Measurements from ENCODE around the gene KIF5B.
A peak's percentile ranks its signal among the peaks of the same experiment; 100 is the strongest.
"Not testable (repeated sequence)": the region's sequence is repeated elsewhere in the genome, so short reads cannot be mapped to it uniquely, and the experiment has no call there.

Gene KIF5B

GRCh38 chr10:32059472-32059871 lies 3.2 kb upstream of the KIF5B start:
- no peak for DNase-seq

GRCh38 chr10:32057036-32057372 lies 779 bp upstream of the KIF5B start:
- DNase-seq = no peak

GRCh38 chr10:32055478-32056135 lies 618 bp downstream of the KIF5B start:
- peak; percentile 80 for DNase-seq

- peak; percentile 30 for DNase-seq
These were observed 2.1 kb downstream of the KIF5B start for GRCh38 chr10:32054094-32054493.

- DNase-seq = not testable (repeated sequence)
These were observed 2.8 kb downstream of the KIF5B start for GRCh38 chr10:32053392-32053791.

- DNase-seq = no peak
These were observed 4.3 kb downstream of the KIF5B start for GRCh38 chr10:32051926-32052325.

GRCh38 chr10:32050177-32050576 lies 6.0 kb downstream of the KIF5B start:
- DNase-seq = no peak

- no peak for DNase-seq
These were observed 7.1 kb downstream of the KIF5B start for GRCh38 chr10:32049113-32049512.

- DNase-seq = no peak
These were observed 7.9 kb downstream of the KIF5B start for GRCh38 chr10:32048282-32048681.

GRCh38 chr10:32047881-32048280 lies 8.3 kb downstream of the KIF5B start:
- DNase-seq = no peak

GRCh38 chr10:32046151-32046550 lies 10.1 kb downstream of the KIF5B start:
- DNase-seq = no peak

- DNase-seq = not testable (repeated sequence)
These were observed 13.5 kb downstream of the KIF5B start for GRCh38 chr10:32042730-32043129.

- DNase-seq = no peak
These were observed 14.8 kb downstream of the KIF5B start for GRCh38 chr10:32041290-32042028.

GRCh38 chr10:32039734-32040133 lies 16.5 kb downstream of the KIF5B start:
- DNase-seq = no peak

GRCh38 chr10:32038777-32039176 lies 17.4 kb downstream of the KIF5B start:
- no peak for DNase-seq

GRCh38 chr10:32036922-32037321 lies 19.3 kb downstream of the KIF5B start:
- DNase-seq = no peak

GRCh38 chr10:32035038-32035437 lies 21.2 kb downstream of the KIF5B start:
- no peak for DNase-seq

GRCh38 chr10:32033171-32033570 lies 23.1 kb downstream of the KIF5B start:
- DNase-seq = no peak

- DNase-seq = no peak
These were observed 24.3 kb downstream of the KIF5B start for GRCh38 chr10:32031920-32032319.

- DNase-seq = no peak
These were observed 24.8 kb downstream of the KIF5B start for GRCh38 chr10:32031424-32031823.

- no peak for DNase-seq
These were observed 27.5 kb downstream of the KIF5B start for GRCh38 chr10:32028710-32029109.

- DNase-seq = no peak
These were observed 33.0 kb downstream of the KIF5B start for GRCh38 chr10:32023264-32023663.

GRCh38 chr10:32017044-32017443 lies 39.2 kb downstream of the KIF5B start:
- no peak for DNase-seq

GRCh38 chr10:32015386-32015785 lies 40.8 kb downstream of the KIF5B start:
- no peak for DNase-seq

GRCh38 chr10:32007026-32007425 lies 49.2 kb downstream of the KIF5B start:
- no peak for DNase-seq

All from femur (tissue), 1 donor.